Measurements from ENCODE around the gene PADI4. TPM values are rescaled to one million over a fixed set of nuclear protein-coding genes. Genes with fewer than 3 reads are reported as not detected.

Gene PADI4
- total and polyA plus RNA-seq, 2 donors (not counting 3 experiments of a cell fraction or from before 2014, with no cell fraction given) = not detected

- no peaks in the 10 kb centered on the region for H3K36me3 ChIP-seq (ENCODE audit: control insufficient read depth in 2 of 2, extremely low read depth in 1 of 2, insufficient read depth in 2 of 2, low read length in 2 of 2)
- no peaks in the 10 kb centered on the region for H3K9me3 ChIP-seq (replicated peaks; ENCODE audit: control insufficient read depth, insufficient read depth, low read length)
- DNase-seq (ENCODE audit: low read depth, low spot score) (no peak), FAIRE-seq (no peak)
- no peaks in the 10 kb centered on the region for H3K27me3 ChIP-seq (ENCODE audit: control insufficient read depth in 2 of 2, insufficient read depth in 2 of 2, low read length in 2 of 2)
- dilution Hi-C loops (cut with MboI; ENCODE audit: extremely low pct_ligation_motif_present, low sequenced_read_pairs) (no loop called here), intact Hi-C loops (cut with micrococcal nuclease) (no loop called here)
- no peak for TF ChIP-seq JUN (IDR thresholded peaks at IDR 0.05; ENCODE audit: borderline replicate concordance, insufficient read depth, insufficient read length, low read depth)
- TF ChIP-seq POLR2A (IDR thresholded peaks at IDR 0.05; ENCODE audit: low read depth, low read length) = no peak
- TF ChIP-seq GATA2 (IDR thresholded peaks at IDR 0.05; ENCODE audit: insufficient read depth, insufficient read length, low read depth, low read length) = no peak
- TF ChIP-seq MAX (IDR thresholded peaks at IDR 0.05; ENCODE audit: insufficient read depth, insufficient read length) = no peak
- no peak for TF ChIP-seq POLR2AphosphoS5 (IDR thresholded peaks at IDR 0.05; ENCODE audit: insufficient read depth, low read depth, low read length)
- no peak for TF ChIP-seq EZH2 (IDR thresholded peaks at IDR 0.05; ENCODE audit: borderline replicate concordance, low read depth, low read length, severe bottlenecking)
- no peak for TF ChIP-seq MYC (IDR thresholded peaks at IDR 0.05; ENCODE audit: low read depth, low read length)
- no peak for TF ChIP-seq CTCF (IDR thresholded peaks at IDR 0.05; ENCODE audit: extremely low read depth in 1 of 2, insufficient read depth in 1 of 2, low read depth in 1 of 2, low read length in 2 of 2)
- TF ChIP-seq FOS (IDR thresholded peaks at IDR 0.05; ENCODE audit: borderline replicate concordance, insufficient read depth, low read length) = no peak
- H3K4me1 ChIP-seq (ENCODE audit: control insufficient read depth, extremely low read depth, insufficient read depth, low read length) = no peaks in the 10 kb centered on the region
- ChIA-PET CTCF (no interaction called here), POLR2A (no interaction called here)
- no peak overlapping the region for H2AFZ ChIP-seq (ENCODE audit: low read depth, low read length)
- no peak overlapping the region for H3K4me3 ChIP-seq (replicated peaks in 1 of 3; ENCODE audit: insufficient read depth in 1 of 3, low read depth in 1 of 3, low read length in 3 of 3)
- H3K9me1 ChIP-seq (replicated peaks; ENCODE audit: control insufficient read depth, extremely low read depth, insufficient read depth, low read length) = no peaks in the 10 kb centered on the region
- H3K4me2 ChIP-seq (ENCODE audit: insufficient read depth, low read length) = no peak overlapping the region
- BruUV-seq (replicated peaks) = no TSS peak
- H3K79me2 ChIP-seq (ENCODE audit: control insufficient read depth, insufficient read depth, low read length) = no peaks in the 10 kb centered on the region
- no peak overlapping the region for H3K27ac ChIP-seq (ENCODE audit: insufficient read depth, low read depth, low read length)
- H3K9ac ChIP-seq (replicated peaks; ENCODE audit: extremely low read depth, insufficient read depth, low read length) = no peak overlapping the region
- no peaks in the 10 kb centered on the region for H4K20me1 ChIP-seq (replicated peaks; ENCODE audit: control insufficient read depth, extremely low read depth, insufficient read depth, low read length)
Measured at GRCh38 chr1:17339521-17339920, 31.5 kb downstream of the PADI4 start.
